Endothelial cell of umbilical vein (primary cell): Measurements from ENCODE around the gene CCDC27. TPM values are rescaled to one million over a fixed set of nuclear protein-coding genes. Genes with fewer than 3 reads are reported as not detected.

Source experiments
- BruUV-seq: library from RNA; stranded (reverse); fragments of 400-500 nt; replicated peaks from 2 replicates; lab custom pipeline; 2021; lab: Mats Ljungman, UMichigan
- CTCF ChIA-PET: fragments of 300-600, 350-600 bp; sonication (Branson Sonifier 250); formaldehyde crosslinking; loops from one replicate; lab custom pipeline; 2021; ENCODE audit warnings: antibody characterized with exemption, inconsistent platforms; lab: Charles Lee
- POLR2A ChIA-PET: fragments of 300-600, 350-600 bp; sonication (Branson Sonifier 250); formaldehyde crosslinking; loops from one replicate; lab custom pipeline; 2021; ENCODE audit warnings: antibody characterized with exemption, inconsistent platforms; lab: Charles Lee
- DNase-seq: peaks from one replicate; pipeline ENCODE4 v3.0.0-alpha.2; 2011; ENCODE audit warnings: low read depth, low spot score
- FAIRE-seq: peaks from 2 replicates; lab custom pipeline; 2011; peaks lifted over from hg19 to GRCh38; lab: Jason Lieb, UNC
- H2AFZ ChIP-seq: 2 replicates; pipeline ENCODE4 v1.6.0; 2012; ENCODE audit warnings: low read depth, low read length, control low read depth, inconsistent platforms
- H3K27ac ChIP-seq: 2 replicates; pipeline ENCODE4 v1.5.1; 2011; ENCODE audit warnings: low read depth, mild to moderate bottlenecking, control low read depth, low read length, moderate library complexity; ENCODE audit not compliant: insufficient read depth
- H3K27me3 ChIP-seq, 2 experiments: 2 replicates each; pipeline versions ENCODE4 v1.6.0 to v1.6.1; 2011; ENCODE audit warnings: low read length in 2 of 2, mixed read lengths in 1 of 2; ENCODE audit not compliant: control insufficient read depth in 2 of 2, insufficient read depth in 2 of 2
- H3K36me3 ChIP-seq, 2 experiments: 2 replicates in 1 of 2; 3 replicates in 1 of 2; pipeline ENCODE4 v1.5.1; 2011; ENCODE audit warnings: low read length in 2 of 2, mild to moderate bottlenecking in 1 of 2, moderate library complexity in 1 of 2; ENCODE audit not compliant: control insufficient read depth in 2 of 2, insufficient read depth in 2 of 2; ENCODE audit errors: extremely low read depth in 1 of 2
- H3K4me1 ChIP-seq: 3 replicates; pipeline ENCODE4 v1.5.1; 2011; ENCODE audit warnings: mild to moderate bottlenecking, low read length; ENCODE audit not compliant: control insufficient read depth, insufficient read depth; ENCODE audit errors: extremely low read depth
- H3K4me2 ChIP-seq: 2 replicates; pipeline ENCODE4 v1.6.1; 2011; ENCODE audit warnings: low read length, control low read depth, mixed read lengths; ENCODE audit not compliant: insufficient read depth
- H3K4me3 ChIP-seq, 3 experiments: fragments of 200-600 bp in 1 of 3; sonication (generic), shearing (Covaris generic) in 1 of 3; replicated peaks in 1 of 3; 2 replicates each; pipeline ENCODE4 v1.5.1; 2011 to 2016; ENCODE audit warnings: control low read depth in 3 of 3, low read length in 3 of 3, mild to moderate bottlenecking in 2 of 3, inconsistent platforms in 1 of 3, low read depth in 1 of 3, moderate library complexity in 1 of 3; ENCODE audit not compliant: insufficient read depth in 1 of 3
- H3K79me2 ChIP-seq: 2 replicates; pipeline ENCODE4 v1.6.0; 2012; ENCODE audit warnings: low read length, inconsistent platforms; ENCODE audit not compliant: control insufficient read depth, insufficient read depth
- H3K9ac ChIP-seq: replicated peaks from 2 replicates; pipeline ENCODE3; 2011; ENCODE audit warnings: low read length, control low read depth; ENCODE audit not compliant: insufficient read depth; ENCODE audit errors: extremely low read depth
- H3K9me1 ChIP-seq: replicated peaks from 3 replicates; pipeline ENCODE4 v1.6.0; 2011; ENCODE audit warnings: mild to moderate bottlenecking, low read length; ENCODE audit not compliant: control insufficient read depth, insufficient read depth; ENCODE audit errors: extremely low read depth
- H3K9me3 ChIP-seq: replicated peaks from 2 replicates; pipeline ENCODE4 v1.5.1; 2012; ENCODE audit warnings: low read length, inconsistent platforms; ENCODE audit not compliant: control insufficient read depth, insufficient read depth
- H4K20me1 ChIP-seq: replicated peaks from 2 replicates; pipeline ENCODE3; 2011; ENCODE audit warnings: mild to moderate bottlenecking, low read length; ENCODE audit not compliant: control insufficient read depth, insufficient read depth; ENCODE audit errors: extremely low read depth
- EZH2 ChIP-seq: IDR thresholded peaks from 2 replicates; pipeline ENCODE4 v1.6.1; 2012; ENCODE audit warnings: borderline replicate concordance, low read depth, mild to moderate bottlenecking, moderate library complexity, low read length, inconsistent platforms; ENCODE audit not compliant: severe bottlenecking
- FOS ChIP-seq: IDR thresholded peaks from 2 replicates; pipeline ENCODE4 v1.6.1; 2011; ENCODE audit warnings: mild to moderate bottlenecking, low read length, moderate library complexity, borderline replicate concordance; ENCODE audit not compliant: insufficient read depth
- GATA2 ChIP-seq: IDR thresholded peaks from 2 replicates; pipeline ENCODE4 v1.7.0; 2011; ENCODE audit warnings: low read depth, mild to moderate bottlenecking, moderate library complexity, mixed read lengths, low read length; ENCODE audit not compliant: insufficient read length, insufficient read depth
- JUN ChIP-seq: IDR thresholded peaks from 2 replicates; pipeline ENCODE4 v1.6.1; 2011; ENCODE audit warnings: borderline replicate concordance, low read depth; ENCODE audit not compliant: insufficient read length, insufficient read depth
- MYC ChIP-seq: IDR thresholded peaks from one replicate; pipeline ENCODE4 v1.6.1; 2011; ENCODE audit warnings: mild to moderate bottlenecking, low read depth, low read length
- POLR2A ChIP-seq: IDR thresholded peaks from 2 replicates; pipeline ENCODE4 v1.6.1; 2012; ENCODE audit warnings: low read depth, mild to moderate bottlenecking, control low read depth, low read length
- POLR2AphosphoS5 ChIP-seq: IDR thresholded peaks from 2 replicates; pipeline ENCODE4 v1.6.1; 2012; ENCODE audit warnings: low read depth, mild to moderate bottlenecking, control low read depth, low read length, moderate library complexity; ENCODE audit not compliant: insufficient read depth
- dilution Hi-C: fragments of 300-500 bp; cut with MboI; formaldehyde crosslinking; loops from one replicate; pipeline ENCODE4 v1.15.0; 2019; ENCODE audit warnings: low sequenced_read_pairs; ENCODE audit not compliant: extremely low pct_ligation_motif_present
- intact Hi-C: fragments of 100-400 bp; cut with micrococcal nuclease; formaldehyde crosslinking; loops from one replicate; pipeline ENCODE4 v1.10.0; 2022
- polyA plus RNA-seq, 4 experiments: library from polyadenylated mRNA; depleted of rRNA in 3 of 4; stranded (reverse) in 3 of 4; unstranded in 1 of 4; fragments of >200 nt; gene quantifications; 2 replicates each; pipeline versions ENCODE4 v1.2.1 to v1.2.3, GENCODE V29; 2011 to 2012; ENCODE audit warnings: missing spikeins in 1 of 4
- total RNA-seq: library from RNA; stranded (reverse); gene quantifications from 2 replicates; pipeline ENCODE4 v1.2.3, GENCODE V29; 2021
- TF ChIP-seq, protein P1 (sequence below): IDR thresholded peaks from 2 replicates; pipeline ENCODE4 v1.6.1; 2011; ENCODE audit not compliant: insufficient read depth, insufficient read length
- TF ChIP-seq, protein P2 (sequence below), 2 donors: IDR thresholded peaks; 1 replicate in 1 of 2; 2 replicates in 1 of 2; pipeline ENCODE4 v1.5.1; 2011; ENCODE audit warnings: low read length in 2 of 2, mild to moderate bottlenecking in 2 of 2, moderate library complexity in 2 of 2, control low read depth in 1 of 2, inconsistent platforms in 1 of 2, low read depth in 1 of 2; ENCODE audit not compliant: insufficient read depth in 1 of 2; ENCODE audit errors: extremely low read depth in 1 of 2

The CCDC27 gene
- total and polyA plus RNA-seq, 2 donors (not counting 3 experiments of a cell fraction or from before 2014, with no cell fraction given), result not detected

DNA sequence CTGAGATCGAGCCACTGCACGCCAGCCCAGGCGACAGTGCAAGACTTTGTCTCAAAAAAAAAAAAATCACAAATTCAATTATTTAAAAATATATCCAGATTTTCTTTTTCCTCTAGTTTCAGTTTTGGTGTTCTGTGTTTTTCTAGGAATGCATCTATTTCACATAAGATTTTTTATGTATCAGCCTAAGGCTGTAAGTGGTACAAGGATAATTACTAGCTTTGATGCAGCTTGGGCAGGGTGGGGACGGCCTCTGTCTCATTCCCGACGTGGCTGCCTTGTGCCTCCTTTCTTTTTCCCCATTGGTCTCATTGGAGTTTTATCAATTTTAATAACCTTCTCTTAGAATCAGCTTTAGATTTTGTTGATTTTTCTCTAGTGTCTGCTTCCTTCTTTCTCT lies 6.9 kb downstream of the CCDC27 start:
- Histone ChIP-seq H3K9me3 (no peaks in the 10 kb centered on the region), H4K20me1 (no peaks in the 10 kb centered on the region), H3K4me2 (no peak overlapping the region), H2AFZ (no peak overlapping the region), H3K9me1 (no peaks in the 10 kb centered on the region), H3K27ac (no peak overlapping the region), H3K4me3 (no peak overlapping the region), H3K27me3 (peaks cover 2 to 4% of the 10 kb centered on the region in 2 experiments), H3K4me1 (no peaks in the 10 kb centered on the region), H3K79me2 (no peaks in the 10 kb centered on the region), H3K9ac (no peak overlapping the region), H3K36me3 (no peaks in the 10 kb centered on the region)
- TF ChIP-seq POLR2AphosphoS5 (no peak), JUN (no peak), MYC (no peak), GATA2 (no peak)
- TF ChIP-seq, protein P1, sequence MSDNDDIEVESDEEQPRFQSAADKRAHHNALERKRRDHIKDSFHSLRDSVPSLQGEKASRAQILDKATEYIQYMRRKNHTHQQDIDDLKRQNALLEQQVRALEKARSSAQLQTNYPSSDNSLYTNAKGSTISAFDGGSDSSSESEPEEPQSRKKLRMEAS, result no peak
- DNase-seq, result no peak
- POLR2A ChIA-PET, result no interaction called here
- no peak for FAIRE-seq
- intact Hi-C loops, result no loop called here
- CTCF ChIA-PET, result no interaction called here
- no TSS peak for BruUV-seq
- dilution Hi-C loops, result no loop called here

DNA sequence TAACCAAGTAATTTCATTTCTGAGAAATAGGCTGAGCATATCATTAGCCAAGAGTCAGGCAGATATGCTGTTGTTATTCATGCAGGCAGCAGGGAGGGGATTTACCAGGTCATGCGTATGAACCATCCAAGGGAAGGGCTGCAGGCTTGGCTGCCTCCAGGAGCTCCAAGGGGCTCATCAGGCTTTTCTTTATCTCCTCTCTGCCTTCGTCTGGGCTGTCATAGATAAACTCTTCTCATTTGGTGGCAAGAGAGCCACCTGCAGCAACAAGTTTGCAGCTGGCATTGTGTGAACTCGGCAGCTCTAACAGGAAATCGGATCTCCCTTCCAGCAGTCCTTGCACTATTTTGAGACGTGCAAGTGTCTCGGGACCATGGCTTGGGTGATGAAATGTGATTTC lies 7.5 kb downstream of the CCDC27 start:
- no TSS peak for BruUV-seq
- POLR2A ChIA-PET, result no interaction called here
- DNase-seq (no peak), FAIRE-seq (no peak)
- Histone ChIP-seq H3K79me2 (no peaks in the 10 kb centered on the region), H3K27me3 (peaks cover 2 to 4% of the 10 kb centered on the region in 2 experiments), H3K9me3 (no peaks in the 10 kb centered on the region), H3K27ac (no peak overlapping the region), H2AFZ (no peak overlapping the region), H3K9ac (no peak overlapping the region), H4K20me1 (no peaks in the 10 kb centered on the region), H3K4me2 (no peak overlapping the region), H3K4me3 (no peak overlapping the region), H3K4me1 (no peaks in the 10 kb centered on the region), H3K36me3 (no peaks in the 10 kb centered on the region), H3K9me1 (no peaks in the 10 kb centered on the region)
- CTCF ChIA-PET, result no interaction called here
- TF ChIP-seq POLR2AphosphoS5 (no peak), POLR2A (no peak), JUN (no peak), MYC (no peak), FOS (no peak), EZH2 (no peak), GATA2 (no peak)
- TF ChIP-seq, protein P2, sequence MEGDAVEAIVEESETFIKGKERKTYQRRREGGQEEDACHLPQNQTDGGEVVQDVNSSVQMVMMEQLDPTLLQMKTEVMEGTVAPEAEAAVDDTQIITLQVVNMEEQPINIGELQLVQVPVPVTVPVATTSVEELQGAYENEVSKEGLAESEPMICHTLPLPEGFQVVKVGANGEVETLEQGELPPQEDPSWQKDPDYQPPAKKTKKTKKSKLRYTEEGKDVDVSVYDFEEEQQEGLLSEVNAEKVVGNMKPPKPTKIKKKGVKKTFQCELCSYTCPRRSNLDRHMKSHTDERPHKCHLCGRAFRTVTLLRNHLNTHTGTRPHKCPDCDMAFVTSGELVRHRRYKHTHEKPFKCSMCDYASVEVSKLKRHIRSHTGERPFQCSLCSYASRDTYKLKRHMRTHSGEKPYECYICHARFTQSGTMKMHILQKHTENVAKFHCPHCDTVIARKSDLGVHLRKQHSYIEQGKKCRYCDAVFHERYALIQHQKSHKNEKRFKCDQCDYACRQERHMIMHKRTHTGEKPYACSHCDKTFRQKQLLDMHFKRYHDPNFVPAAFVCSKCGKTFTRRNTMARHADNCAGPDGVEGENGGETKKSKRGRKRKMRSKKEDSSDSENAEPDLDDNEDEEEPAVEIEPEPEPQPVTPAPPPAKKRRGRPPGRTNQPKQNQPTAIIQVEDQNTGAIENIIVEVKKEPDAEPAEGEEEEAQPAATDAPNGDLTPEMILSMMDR (IDR thresholded peaks at IDR 0.05; ENCODE audit: extremely low read depth in 1 of 2, insufficient read depth in 1 of 2, low read depth in 1 of 2, low read length in 2 of 2), result no peak
- TF ChIP-seq, protein P1, result no peak
- dilution Hi-C loops, result no loop called here
- intact Hi-C loops, result no loop called here
